ENCODE measurements around the gene RMND1. TPM values are rescaled to one million over a fixed set of nuclear protein-coding genes. Genes with fewer than 3 reads are reported as not detected.
"Not testable (repeated sequence)": the region's sequence is repeated elsewhere in the genome, so short reads cannot be mapped to it uniquely, and the experiment has no call there.

The RMND1 gene
- total RNA-seq, 1 donor from 2014 or later, result 22.0 TPM

DNA sequence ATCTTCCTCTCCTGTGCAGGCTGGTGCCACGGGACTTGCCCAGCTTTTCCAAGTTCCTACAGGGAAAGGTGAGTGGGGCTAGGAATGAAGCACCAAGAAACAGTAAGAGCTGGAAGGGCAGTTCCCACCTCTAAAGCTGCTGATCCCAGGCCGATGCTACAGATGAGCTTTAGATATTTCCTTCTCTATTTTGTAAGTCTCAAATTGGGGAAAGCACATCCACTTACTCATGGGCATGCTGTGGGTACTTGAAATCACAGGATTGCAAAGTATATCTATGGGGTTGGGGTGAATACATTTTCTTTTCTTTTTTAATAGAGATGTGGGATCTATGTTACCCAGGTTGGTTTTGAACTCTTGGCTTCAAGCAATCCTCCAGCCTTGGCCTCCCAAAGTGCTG lies 63.7 kb downstream of the RMND1 start:
- DNase-seq (ENCODE audit: low spot score), result no peak

DNA sequence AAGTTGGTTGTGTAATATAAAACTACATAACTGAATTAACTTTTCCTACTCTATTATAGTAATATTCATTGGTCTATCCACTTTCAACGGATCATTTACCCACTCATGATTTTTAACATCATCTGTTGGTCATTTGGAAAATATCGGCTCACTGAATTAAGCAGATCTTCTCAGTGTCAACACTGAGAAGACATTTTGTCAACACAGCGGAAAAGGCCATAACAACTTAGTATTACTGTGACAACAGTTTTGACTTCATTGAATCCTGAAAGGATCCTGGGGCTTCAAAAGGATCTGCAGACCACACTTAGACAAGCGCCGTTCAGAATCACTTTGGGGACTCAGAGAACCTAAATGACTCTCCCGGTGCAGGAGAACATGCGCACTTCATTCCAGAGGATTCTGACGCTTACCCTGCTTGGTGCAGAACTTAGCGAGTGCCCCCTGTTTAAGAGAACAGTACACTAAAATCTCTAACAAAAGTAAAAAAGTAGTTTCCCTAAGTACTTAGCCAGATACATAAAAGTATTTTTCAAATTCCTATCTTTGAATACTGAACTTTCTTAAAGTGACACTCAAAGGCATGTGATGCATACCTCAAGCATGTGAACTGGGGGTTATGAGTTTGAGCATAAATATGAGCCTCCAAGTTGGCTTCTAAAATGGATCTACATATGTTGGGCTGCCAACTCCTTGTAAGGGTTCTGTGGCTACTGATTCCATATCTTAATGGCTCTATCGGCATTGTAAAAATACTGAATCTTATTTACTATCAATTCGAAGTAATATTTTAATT lies 64.6 kb downstream of the RMND1 start:
- DNase-seq (ENCODE audit: low spot score), result no peak

DNA sequence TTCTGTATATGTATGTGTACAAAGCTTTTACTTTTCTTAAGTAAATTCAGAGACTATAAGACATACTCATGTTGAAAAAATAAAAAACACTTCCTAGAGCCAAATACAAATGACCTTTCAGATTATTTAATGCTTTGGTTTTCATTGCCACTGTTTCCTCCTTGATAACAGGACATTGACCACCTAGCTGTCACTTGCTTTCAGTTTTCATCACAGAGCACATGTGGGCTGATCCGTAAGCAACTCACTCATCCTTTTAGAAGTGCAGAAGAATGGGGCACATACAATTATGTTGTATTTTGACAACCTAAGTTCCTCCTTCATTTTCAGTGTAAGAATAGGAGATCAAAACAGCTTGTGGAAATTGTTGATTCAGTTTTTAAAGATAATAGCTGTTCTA lies 66.7 kb downstream of the RMND1 start:
- no peak for DNase-seq (ENCODE audit: low spot score)

DNA sequence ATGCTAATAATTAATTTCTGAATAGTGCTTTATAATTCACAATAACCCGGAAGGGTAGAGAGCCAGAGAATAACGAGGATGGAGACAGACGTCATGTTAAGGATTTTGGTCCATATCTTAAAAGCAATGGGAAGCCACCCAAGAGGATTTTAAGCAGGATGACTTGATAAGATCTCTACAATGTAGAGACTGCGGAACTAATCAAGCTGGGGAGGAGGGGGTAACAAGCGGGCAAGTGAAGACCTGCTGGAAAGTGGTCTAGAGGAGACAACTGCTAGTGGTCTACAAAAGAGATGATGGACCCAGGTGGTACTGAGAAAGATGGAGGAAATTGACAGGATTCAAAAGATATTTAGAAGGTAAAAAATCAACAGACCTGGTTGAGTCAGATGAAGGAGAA lies 67.8 kb downstream of the RMND1 start:
- no peak for DNase-seq (ENCODE audit: low spot score)

DNA sequence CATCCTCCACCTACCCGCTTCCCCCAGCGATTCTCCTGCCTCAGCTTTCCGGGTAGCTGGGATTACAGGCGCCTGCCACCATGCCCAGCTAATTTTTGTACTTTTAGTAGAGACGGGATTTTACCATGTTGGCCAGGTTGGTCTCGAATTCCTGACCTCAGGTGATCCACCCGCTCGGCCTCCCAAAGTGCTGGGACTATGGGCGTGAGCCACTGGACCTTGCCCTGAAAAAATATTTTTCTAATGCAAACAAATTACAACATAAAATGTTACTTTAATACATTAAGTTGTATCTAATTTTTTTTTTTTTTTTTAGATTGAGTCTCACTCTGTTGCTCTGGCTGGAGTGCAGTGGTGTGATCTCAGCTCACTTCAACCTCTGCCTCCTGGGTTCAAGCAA lies 69.3 kb downstream of the RMND1 start:
- DNase-seq (ENCODE audit: low spot score), result not testable (repeated sequence)

DNA sequence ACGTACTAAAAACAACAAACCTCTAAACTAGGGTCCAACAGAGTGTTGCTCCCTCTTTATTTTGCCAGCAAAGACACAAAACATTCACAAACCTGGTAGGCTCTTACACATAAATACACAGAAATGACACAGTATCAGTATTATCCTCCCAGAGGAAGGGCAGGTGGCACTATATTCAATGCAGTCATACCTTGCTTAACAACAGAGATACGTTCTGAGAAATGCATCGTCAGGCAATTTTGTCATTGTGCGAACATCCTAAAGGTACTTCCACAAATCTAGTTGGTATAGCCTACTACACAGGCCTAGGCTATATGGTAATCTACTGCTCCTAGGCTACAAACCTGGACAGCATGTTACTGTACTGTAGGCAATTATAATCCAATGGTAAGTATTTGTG lies 70.2 kb downstream of the RMND1 start:
- no peak for DNase-seq (ENCODE audit: low spot score)

DNA sequence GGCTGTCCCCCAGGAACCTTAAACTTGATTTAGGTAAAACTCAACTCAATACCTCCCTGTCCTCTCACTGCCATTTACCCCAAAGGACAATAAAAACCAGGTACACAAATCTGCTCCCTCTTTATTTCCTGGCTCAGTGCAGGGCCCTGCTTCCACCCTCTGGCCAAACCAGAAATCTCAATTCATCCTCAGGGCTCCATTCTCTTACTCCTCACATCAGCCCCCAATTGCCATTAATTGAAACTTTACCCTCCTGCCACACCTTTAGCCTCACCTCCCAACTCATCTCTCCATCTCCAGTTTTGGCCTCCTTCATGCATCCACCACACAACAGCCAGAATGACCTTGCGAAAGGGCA lies 71.1 kb downstream of the RMND1 start:
- DNase-seq (ENCODE audit: low spot score), result no peak

DNA sequence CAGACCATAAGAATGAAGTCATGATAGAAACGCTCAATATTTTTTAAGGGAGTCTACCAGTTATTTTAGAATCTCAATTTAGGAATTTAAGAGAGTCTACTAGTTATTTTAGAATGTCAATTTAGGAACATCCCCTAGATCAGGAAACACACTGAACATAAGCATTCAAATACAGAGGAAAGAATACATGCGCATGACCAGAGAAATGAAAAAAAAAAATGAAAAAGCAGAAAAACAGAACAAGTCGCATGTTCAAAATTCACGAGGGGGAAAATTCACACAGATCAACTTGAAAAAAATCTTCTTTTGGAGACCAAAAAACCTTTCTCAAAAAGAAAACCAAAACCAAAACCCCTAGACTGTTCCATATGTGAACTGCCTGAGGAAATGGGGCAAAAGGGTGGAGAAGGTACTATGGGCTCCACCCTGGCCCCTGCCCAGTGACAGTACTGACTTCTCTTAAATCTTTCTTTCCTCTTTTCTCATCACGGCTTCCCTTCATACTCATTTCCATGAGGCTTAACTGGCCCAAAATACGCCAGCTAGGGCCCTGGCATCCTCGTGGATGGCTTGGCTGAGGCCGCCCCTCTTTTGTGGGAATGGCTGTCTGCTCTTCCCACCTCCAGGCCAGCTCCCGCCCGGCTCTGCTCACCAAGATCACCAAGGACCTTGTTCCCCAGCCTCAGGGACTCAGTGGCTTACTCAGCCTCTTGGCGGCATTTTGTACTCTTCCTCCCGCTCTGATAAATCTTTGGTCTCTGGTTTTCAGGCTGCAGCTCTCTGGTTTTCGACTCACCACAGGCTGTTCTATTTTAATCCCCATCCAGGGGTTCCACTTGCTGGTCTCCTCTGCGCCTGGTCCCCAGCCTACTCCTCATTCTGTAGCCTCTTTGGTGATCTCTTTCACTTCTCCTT lies 71.7 kb downstream of the RMND1 start:
- DNase-seq (ENCODE audit: low spot score), result no peak

DNA sequence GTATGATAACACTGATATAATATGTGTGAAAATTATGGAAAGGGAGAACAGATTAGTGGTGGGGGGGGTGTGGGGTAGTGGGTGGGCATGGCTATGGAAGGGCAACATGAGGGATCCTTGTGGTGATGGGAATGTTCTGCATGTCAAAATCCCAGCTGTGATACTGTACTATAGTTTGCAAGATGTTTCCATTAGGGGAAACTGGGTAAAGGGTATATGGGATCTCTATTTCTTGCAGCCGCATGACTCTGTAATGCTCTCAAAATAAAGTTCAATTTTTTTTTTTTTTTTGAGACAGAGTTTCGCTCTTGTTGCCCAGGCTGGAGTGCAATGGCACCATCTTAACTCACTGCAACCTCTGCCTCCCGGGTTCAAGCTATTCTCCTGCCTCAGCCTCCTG lies 74.8 kb downstream of the RMND1 start:
- DNase-seq (ENCODE audit: low spot score), result no peak

DNA sequence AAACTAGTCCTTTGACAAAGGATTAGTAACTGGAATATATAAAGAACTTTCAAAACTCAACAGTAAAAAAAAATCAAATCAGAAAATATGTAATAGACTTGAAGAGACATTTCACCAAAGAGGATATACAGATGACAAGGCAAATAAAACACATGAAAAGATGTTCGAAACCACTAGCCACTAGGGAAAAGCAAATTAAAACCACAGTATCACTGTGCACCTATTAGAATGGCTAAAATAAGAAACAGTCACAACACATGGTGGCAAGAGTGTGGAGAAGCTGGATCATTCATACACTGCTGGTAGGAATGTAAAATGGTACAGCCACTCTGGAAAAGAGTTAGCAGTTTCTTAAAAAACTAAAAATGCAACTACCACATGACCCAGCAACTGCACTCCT lies 75.5 kb downstream of the RMND1 start:
- DNase-seq (ENCODE audit: low spot score), result no peak

DNA sequence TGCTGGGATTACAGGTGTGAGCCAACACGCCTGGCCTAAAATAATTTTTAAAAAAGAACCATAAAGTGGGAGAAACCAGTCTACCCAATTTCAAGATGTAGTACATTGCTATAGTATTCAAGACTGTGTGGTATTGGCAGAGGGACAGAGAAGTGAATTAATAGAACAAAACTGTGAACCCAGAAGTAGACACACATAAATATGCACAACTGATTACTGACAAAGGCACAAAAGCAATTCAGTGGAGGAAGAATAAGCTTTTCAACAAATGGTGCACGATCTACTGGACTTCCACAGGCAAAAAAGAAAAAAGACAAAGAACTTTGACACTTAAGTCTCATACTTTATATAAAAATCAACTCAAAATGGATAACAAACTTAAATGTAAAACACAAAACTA lies 76.1 kb downstream of the RMND1 start:
- no peak for DNase-seq (ENCODE audit: low spot score)

DNA sequence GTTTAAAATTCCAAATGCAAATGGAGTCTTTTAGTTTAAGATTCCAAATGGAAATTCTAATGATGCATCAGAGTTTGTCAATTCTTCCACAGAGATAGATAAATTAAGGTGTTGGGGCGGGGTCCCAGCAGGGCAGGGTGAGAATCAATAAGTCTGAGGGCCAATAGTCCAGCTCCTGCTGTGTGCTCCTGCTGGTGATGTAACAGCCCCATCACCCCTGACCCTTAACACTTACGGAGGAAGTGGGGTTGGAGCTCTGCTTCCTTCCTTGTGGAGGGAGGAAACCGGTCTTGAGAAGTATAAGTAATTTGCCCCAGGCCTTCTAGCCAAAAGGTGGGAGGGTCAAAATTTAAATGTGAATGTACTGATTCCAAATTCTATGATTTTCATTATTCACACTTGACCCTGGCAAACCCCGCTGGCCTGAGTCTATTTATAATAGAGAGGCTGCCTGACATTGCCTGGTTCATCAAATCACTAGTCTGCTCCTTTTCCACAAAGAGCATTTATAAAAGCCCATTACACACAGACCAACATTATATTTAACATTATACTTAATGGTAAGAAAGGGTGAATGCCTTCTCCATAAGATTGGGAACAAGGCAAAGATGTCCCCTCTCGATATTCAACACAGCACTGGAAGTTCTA lies 77.8 kb downstream of the RMND1 start:
- DNase-seq (ENCODE audit: low spot score), result no peak

DNA sequence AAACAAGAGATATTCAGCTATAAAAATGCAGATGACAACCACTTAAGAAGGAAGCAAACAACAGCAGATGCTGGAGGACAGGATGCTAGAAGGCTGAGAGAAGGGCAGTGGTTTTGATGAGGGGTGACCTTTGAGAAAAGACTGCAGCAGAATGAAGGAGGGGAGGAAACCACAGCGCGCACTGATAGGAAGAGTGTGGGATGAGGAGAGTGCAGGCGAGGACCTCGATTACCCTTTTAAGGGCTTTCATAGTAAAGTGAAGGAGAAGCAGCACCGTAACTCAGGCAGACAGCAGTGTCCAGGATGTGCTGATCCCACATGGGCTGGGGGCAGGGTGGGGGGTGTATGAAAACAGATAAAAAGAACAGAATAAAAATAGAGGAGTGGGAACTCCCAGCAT lies 79.8 kb downstream of the RMND1 start:
- no peak for DNase-seq (ENCODE audit: low spot score)

DNA sequence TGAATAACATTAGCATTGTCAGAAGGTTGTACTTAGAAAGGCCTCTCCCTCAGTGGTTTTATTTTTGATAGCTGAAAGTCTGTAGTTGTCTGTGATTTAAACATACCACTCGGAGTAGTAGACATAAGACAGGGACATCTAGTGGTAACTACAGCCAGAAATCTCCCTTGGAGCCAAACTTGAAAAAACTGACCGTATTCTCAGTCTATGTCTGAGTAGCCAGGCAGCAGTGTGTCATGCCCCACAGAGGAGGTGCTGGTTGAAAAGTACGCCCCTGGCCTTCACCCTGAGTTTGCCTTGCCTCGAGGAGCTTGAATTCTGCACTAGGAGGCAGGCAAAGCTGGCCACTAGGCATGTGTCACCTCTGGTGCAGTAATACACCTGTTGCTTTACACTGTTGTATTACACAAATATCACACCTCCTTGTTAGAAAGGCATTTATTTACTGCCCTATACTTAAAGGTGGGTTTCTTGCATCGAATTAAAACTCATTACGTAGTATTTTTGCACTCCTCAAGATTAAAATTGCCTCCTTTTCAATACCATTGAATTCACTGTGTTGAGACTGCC lies 81.3 kb downstream of the RMND1 start:
- DNase-seq (ENCODE audit: low spot score), result no peak

DNA sequence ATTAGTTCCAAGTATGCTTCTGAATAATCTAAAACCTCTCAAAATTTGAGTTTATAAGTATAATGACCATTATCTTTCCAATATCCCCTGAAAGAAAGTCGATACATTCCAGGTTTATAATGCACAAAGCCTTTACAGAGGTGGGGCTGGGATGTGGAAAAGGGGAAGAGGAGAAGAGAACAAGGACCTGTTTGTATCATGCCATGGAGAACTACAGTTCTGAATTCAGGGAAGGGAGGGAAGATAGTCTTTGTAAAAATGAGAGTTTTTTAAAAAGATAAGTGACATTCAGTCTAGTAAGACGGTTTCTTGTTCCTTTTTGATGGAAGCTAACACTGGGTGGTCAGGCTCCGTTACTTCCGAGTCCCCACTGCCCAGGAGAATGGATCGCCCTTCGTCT lies 86.7 kb downstream of the RMND1 start:
- DNase-seq (ENCODE audit: low spot score), result no peak

DNA sequence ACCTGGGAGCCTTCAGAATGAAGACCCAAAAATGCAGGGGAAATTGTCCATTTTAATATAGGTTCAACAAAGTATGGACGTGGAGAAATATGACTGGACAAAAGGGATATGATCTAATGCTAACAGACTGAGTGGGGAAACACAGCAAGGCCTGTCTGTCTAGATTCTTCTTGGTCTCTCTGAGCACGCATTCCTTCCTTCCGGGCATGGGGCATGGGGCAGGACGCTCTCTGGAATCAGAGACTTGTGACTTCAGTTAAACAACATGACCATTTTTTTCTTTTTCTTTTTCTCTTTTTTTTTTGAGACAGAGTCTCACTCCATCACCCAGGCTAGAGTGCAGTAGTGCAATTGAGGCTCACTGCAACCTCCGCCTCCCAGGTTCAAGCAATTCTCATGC lies 92.4 kb downstream of the RMND1 start:
- no peak for DNase-seq (ENCODE audit: low spot score)

DNA sequence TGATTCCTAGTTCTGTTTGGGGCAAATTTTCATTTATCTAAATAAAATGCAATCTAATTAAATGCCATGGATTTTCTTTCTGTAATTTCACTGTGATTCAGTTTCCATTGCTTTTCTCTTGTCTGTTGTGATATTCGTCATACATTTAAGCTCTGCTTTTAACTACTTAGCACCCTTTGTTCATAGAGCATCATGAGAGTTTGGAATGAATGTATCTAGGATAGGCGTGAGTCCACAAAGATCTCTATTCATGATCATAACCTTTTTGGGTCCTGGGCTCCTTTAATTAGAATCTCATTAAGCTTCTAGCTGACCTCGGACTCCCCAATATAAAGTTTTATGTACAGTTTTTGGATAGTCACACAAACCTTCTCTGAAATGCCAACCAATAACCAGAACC lies 93.5 kb downstream of the RMND1 start:
- DNase-seq (ENCODE audit: low spot score), result no peak

DNA sequence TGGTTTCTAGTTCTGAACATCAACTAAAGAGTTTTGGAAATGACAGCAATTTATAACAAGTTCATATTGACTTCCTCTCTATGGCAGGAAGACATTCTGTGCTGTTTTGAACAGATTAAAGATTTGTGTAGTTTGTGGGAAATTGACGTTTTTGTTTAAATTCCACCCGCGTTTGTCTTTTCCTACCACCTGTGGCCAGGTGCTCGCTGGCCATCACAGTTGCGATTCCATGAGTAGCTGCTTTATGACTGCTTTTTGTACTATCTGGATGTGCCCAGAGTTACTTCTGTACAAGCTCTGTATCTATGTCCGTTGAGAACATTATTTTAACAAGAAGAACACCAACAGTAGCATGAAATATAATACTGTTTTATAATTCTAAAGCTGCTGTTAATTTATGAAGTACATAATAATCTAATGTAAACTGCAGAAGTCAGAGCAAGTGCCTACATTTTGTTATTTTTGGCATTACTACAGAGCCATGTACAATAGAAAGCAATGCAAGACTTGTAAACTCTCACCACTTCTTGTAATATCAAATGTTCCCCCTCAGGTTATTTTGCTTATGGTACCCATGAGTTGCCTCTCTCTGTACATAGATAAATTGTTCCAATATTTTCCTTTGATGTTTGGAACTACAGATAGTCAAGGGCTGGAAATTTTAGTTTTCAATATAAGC lies 94.0 kb downstream of the RMND1 start:
- no peak for DNase-seq (ENCODE audit: low spot score)

DNA sequence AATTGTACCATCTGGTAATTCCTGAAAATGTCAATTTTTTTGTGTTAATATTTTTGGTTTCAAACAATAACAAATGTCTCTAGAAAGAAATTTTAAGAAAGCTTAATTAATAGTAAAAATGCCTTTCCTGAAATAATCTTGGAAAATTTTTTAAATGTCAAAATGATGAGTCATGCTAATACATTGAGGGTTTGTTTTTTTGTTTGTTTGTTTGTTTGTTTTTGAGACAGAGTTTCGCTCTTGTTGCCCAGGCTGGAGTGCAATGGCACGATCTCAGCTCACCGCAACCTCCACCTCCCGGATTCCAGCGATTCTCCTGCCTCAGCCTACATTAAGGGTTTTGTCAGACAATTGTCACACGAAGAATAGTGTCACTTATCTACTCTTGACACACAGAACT lies 94.9 kb downstream of the RMND1 start:
- DNase-seq (ENCODE audit: low spot score), result not testable (repeated sequence)

Measured in mesenteric fat pad (tissue), 1 donor.